GF-D8 (cell line): ENCODE measurements around the gene RRP36.

Source experiments
- DNase-seq: peaks from one replicate; lab custom pipeline; 2025; lab: John Stamatoyannopoulos, UW

Gene RRP36

DNA sequence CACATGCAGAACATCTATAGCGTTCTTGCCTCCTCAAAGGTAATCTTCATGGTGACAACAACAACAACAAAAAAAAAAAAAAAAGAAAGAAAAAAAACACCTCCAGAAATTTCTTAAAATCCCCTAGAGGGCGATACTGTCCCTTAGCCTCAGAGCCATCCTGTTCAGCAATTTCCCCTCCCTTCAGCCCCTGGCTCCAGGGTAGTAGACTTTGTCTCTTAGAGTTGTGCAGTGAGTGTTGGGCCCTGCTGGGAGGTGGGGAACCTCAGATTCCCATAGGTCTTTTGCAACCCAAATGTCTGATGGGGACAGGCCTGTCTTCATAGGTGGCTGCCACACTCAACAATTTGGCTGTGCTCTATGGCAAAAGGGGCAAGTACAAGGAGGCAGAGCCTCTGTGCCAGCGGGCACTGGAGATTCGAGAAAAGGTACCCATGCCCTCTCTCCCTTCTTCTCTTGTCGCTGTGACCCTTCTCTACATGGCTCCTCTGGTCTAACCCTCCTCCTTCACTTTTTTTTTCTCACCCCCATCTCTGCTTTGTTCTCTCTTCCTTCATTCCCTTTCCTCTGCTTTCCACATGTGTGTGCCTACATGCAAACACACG is 48.7 kb downstream of the RRP36 start:
- peak; percentile 25 for DNase-seq

DNA sequence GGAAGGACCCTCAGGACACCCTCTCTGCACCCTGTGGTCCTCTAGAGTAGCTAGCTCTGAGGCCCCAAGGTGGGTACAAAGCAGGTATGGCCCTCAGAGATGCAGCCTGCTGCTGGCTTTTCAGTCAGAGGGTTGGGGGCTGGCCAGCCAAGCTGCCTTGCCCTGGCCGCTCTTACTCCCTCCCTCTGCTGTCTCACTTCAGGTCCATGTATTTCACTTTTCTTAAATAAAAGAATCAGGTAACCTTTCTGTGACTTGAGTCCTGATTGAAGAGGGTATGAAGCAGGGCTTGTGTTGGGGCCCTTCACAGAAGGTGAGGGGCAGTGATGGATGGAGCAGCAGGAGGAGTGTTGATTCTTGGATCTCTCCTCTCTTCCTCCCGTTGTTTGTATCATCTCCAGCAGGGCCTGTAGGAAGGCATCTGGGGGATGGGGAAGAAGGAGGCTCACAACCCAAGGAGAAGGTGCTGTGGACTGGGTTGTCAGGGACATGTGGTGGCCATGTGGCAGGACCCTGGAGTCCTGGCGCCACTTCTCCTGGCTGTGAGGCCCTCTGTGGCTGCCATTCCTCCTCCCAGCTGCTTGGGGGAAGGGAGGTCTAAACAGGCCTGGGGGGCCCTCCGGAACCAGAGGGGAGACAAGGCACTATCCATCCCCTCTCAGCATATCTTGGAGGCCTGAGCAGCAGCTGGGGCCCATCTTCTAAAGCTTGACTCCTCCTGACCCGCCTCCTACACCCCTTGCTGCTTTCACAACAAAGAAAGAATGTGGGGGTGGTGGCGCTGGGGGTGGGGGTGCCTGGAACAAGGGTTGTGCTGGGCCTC is 53.6 kb downstream of the RRP36 start:
- no peak for DNase-seq

DNA sequence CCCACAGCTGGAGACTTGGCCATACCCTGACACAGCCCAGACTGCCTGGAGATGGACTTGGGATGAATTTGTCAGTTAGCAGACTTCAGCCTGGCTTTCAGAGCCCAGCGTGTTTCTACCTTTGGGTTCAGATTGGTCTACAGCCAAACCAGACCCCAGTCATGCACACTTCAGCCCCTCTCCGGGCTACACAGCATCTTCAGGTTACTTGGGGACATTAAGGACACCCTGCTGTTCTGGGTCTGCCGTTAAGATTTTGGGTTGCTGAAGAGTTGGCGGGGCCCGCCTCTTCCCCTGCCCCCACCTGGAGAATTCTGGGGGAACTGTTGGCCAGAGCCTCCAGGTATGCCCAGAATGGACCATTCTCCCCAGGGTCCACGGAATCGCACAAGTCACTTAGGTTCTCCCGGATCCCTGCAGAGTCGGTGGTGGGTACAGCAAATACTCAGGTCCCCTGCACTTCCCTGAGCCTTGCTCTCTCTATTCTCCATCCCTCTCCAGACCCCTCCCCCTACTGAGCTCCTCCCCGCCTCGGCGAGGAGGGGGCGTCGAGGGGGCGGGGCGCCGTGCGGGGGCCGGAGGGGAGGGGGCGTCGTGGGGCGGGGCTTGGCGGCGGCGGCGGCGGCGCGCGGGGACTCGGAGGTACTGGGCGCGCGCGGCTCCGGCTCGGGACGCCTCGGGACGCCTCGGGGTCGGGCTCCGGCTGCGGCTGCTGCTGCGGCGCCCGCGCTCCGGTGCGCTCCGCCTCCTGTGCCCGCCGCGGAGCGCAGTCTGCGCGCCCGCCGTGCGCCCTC is 54.4 kb downstream of the RRP36 start, which contains the start of gene PTK7:
TSS of gene PTK7 (plus strand) at position 645 of the 794 bp plus-strand sequence. CDS start 175 bp downstream, outside the sequence.
- DNase-seq, result no peak

DNA sequence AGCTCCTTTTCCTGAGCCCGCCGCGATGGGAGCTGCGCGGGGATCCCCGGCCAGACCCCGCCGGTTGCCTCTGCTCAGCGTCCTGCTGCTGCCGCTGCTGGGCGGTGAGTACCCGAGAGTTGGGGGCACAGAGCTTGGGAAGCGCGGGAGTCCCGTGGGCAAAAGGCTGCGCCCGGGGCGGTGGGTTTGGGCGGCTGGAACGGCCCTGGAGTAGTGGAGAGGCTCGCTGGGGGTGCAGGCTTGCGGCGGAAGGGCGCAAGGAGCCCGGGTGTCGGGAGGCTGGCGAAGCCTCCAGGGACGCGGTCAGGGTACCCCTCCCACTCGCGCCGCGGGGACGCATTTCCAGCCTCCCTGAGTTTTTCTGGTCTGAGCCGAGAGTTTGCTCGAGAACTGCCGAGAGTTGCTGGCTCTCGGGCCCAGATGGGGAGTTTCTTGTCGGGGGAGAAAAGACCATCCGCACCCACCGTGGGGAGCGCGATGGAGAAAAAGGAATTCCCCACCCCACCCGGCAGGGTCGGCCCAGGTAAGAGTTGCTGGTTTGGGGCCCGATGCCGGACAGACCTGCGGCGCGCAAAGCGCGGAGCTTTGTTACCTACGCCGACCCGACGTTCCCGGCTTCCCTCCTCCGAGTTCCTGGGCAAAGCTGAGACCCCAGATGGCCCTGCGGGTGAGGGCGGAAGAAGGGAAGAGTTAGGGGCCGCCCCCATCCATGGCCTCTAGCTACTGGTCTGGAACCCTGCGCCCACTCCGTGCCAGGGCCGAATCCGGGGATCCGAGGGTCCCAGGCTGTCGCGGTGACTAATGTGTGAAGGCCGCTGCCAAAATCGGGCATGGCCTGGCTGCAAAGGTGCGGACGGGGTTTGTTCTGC is 55.3 kb downstream of the RRP36 start:
- no peak for DNase-seq

DNA sequence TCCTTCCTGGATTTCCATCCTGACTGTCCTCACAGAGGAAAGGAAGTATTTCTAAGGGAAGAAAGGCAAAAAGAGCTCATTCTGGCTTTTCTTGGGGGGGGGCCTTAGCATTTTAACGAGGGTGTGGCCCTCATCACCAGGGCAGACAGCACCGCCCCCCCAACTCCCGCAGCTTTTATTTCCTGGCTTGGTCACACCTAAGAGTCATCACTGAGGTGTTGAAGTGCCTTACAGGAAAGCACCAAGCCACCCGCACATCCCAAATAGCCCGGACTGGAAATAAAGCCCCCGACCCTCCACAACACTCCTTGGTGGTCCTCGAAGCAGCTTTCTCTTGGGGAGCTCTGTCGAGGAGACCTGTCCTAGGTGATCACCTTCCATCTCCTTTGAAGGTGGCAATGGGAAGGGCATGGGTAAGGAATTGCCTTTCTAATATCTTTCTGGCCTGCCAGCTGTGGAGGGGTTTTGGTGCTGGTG is 55.9 kb downstream of the RRP36 start:
- no peak for DNase-seq

DNA sequence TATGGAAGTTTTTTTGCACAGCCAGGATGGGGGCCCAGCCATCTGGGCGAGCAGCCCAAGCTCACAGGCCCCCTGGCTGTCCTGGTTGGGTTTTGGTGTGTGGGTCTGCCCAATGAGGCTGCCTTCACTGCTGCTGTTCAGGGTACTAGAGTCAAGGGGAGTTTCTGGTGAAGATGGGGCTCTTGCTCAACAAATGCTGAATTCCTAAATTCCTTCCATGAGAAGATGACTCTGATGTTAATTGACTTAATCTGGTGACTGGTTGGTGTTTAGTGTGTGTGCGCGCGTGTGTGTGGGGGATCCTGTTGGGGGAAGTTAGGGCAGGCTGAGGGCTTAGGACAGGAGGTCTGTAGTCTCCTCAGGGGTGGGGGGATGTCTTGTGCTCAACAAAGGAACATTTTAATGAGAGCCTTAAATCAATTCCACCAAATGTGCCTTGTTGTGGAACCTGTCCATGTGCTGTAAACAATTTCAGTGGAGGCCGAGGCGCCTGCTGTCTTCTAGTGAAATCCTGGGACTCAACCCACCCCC is 56.6 kb downstream of the RRP36 start:
- DNase-seq, result no peak

DNA sequence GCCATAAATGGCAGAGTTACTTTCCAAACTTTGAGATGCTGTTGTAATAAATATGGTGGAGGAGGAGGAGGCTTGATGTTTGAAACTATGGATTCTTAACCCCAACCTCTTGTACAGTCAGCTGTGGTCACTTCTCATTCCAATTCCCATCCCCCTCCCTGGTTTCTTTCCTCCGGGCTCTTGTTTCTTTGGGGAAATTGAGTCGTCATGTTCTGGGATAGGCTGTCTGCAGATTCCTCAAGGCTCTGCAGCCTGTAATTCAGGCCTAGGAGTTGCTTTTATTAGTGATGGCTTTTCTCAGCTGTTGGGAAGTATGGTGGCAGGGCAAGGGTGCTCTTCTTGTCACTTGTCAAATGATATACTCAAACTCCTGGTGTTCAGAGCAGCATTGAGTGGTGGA is 57.3 kb downstream of the RRP36 start:
- no peak for DNase-seq
